ENCODE results near the gene TOGARAM1.

Gene TOGARAM1

DNA sequence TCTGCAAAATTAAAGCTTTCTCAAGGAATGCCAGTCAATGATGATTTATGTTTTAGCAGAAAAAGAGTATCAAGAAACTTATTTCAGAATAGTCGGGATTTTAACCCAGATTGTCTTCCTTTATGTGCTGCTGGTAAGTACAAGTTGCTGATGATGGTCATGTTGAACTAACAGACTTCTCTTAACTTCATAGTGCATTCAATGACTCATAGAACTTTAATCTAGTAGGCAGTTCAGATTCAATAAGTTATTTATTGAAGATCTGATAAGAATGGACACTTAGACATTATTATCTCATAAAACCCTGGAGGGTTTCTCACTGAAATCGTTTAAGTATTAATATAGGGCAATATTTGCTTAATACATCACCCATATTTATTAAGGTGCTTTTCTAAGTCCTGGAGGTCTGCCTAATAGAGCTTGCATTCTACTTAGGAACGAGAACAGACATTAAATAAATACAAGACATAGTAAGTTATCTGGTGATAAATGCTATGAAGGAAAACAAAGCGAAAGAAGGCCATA, 33.8 kb downstream of the TOGARAM1 start:
- no peak for FAIRE-seq
- TF ChIP-seq, protein P1, sequence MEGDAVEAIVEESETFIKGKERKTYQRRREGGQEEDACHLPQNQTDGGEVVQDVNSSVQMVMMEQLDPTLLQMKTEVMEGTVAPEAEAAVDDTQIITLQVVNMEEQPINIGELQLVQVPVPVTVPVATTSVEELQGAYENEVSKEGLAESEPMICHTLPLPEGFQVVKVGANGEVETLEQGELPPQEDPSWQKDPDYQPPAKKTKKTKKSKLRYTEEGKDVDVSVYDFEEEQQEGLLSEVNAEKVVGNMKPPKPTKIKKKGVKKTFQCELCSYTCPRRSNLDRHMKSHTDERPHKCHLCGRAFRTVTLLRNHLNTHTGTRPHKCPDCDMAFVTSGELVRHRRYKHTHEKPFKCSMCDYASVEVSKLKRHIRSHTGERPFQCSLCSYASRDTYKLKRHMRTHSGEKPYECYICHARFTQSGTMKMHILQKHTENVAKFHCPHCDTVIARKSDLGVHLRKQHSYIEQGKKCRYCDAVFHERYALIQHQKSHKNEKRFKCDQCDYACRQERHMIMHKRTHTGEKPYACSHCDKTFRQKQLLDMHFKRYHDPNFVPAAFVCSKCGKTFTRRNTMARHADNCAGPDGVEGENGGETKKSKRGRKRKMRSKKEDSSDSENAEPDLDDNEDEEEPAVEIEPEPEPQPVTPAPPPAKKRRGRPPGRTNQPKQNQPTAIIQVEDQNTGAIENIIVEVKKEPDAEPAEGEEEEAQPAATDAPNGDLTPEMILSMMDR (IDR thresholded peaks at IDR 0.05; ENCODE audit: insufficient read depth, missing control alignments), result no peak
- DNase-seq (ENCODE audit: insufficient read length, low spot score), result no peak

DNA sequence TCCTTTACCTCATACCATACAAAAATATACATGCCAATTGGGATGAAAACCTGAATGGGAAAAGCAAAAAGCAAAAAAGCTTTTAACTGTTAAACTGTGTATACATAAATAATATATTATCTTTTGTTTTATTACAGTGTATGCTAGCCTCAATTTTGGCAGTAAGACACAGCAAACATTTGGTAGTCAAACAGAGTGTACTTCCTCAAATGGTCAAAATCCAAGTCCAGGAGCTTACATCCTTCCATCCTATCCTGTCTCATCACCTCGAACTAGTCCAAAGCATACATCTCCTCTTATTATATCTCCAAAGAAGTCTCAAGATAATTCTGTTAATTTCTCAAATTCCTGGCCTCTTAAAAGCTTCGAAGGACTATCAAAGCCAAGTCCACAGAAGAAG, 41.9 kb downstream of the TOGARAM1 start:
- DNase-seq (ENCODE audit: insufficient read length, low spot score) (no peak), FAIRE-seq (no peak)
- TF ChIP-seq, protein P1 (IDR thresholded peaks at IDR 0.05; ENCODE audit: insufficient read depth, missing control alignments), result no peak

DNA sequence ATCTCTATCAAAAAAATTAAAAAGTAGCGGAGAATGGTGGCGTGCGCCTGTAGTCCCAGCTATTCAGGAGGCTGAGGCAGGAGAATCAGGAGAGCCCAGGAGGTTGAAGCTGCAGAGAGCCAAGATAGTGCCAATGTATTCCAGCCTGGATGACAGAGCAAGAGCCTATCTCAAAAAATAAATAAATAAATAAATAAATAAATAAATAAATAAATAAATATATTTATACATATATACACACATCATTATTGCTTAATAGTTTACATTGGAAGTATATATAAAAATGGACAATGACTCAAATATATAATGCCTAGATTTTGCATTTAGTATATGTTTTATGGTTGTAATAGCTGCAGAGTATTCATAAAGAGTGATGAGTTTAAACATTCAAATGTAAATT, 53.1 kb downstream of the TOGARAM1 start:
- DNase-seq (ENCODE audit: insufficient read length, low spot score) (no peak), FAIRE-seq (no peak)
- TF ChIP-seq, protein P1 (IDR thresholded peaks at IDR 0.05; ENCODE audit: insufficient read depth, missing control alignments), result no peak

DNA sequence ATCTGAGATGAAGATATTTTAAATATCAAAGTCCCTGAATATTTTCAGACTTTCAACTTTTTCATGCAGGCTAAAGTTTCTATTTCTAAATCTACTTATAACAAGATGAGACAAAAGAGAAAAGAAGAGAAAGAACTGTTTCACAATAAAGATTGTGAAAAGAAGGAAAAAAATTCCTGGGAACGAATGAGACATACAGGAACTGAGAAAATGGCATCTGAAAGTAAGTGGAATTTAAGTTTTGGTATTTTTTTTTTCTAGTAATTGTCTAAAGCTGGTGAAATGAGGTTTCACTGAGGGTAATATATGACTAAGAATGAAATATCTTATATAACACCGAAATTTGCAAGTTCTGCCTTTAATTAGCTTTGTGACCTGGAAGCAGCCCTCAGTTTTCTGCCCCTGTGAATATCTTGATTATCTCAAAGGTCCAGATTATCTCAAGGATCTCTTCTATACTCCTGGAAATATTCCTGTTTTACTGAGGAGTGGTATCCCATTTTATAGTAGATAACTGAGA, 66.2 kb downstream of the TOGARAM1 start:
- no peak for DNase-seq (ENCODE audit: insufficient read length, low spot score)
- no peak for FAIRE-seq
- TF ChIP-seq, protein P1 (IDR thresholded peaks at IDR 0.05; ENCODE audit: insufficient read depth, missing control alignments), result no peak

DNA sequence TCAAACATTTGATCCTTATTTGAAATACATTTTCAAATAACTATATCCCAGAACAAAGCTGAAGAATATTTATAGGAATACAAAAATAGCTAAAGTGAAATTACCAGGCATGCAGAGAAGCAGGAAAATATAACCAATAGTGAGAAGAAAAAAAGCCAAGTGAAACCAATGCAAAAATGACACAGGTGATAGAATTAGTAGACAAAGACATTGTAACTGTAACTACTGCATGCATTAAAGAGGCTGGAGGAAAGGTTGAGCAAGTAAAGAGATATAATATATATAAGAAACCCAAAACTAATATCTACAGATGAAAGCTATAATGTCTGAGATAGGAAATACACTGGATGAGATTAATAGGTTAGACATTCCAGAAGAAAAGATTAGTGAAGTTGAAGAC, 72.7 kb downstream of the TOGARAM1 start:
- no peak for DNase-seq (ENCODE audit: insufficient read length, low spot score)
- TF ChIP-seq, protein P1 (IDR thresholded peaks at IDR 0.05; ENCODE audit: insufficient read depth, missing control alignments), result no peak
- FAIRE-seq, result no peak

DNA sequence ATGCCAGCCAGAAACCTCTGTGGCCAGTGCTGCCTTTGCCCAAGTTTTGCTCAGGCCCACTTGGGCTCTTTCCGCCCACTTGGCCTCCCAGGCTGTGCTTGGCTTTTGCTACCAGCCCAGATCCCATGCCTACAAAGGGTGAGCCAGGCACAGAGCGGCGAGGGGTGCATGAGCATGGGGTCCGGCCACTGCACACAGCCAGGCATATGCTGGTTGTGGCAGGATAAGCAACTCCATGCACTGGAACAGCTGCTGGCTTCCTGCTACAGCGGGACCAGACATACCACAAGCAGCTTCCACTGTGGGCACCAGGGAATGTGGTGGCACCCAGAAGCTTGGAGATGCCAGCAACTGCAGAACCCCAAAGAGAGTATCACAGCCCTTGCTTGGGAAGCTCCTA, 76.3 kb downstream of the TOGARAM1 start:
- TF ChIP-seq, protein P1 (IDR thresholded peaks at IDR 0.05; ENCODE audit: insufficient read depth, missing control alignments), result no peak

GRCh38 chr14:45038865-45039264, 76.9 kb downstream of the TOGARAM1 start:
- TF ChIP-seq, protein P1 (IDR thresholded peaks at IDR 0.05; ENCODE audit: insufficient read depth, missing control alignments), result no peak
- no peak for FAIRE-seq

More for the DNA sequence above, 76.3 kb downstream of the TOGARAM1 start:
- DNase-seq (ENCODE audit: insufficient read length, low spot score) (no peak), FAIRE-seq (no peak)

More at GRCh38 chr14:45038865-45039264, 76.9 kb downstream of the TOGARAM1 start:
- DNase-seq (ENCODE audit: insufficient read length, low spot score), result no peak
